SU-DHL-6 (cell line): Measurements from ENCODE around the gene BRD2.

Experiments used
- CTCF ChIP-seq: fragments of 200-600 bp; sonication (generic); IDR thresholded peaks from one replicate; pipeline ENCODE4 v1.5.1; 2017; ENCODE audit warnings: antibody characterized with exemption, mild to moderate bottlenecking, low read length, moderate library complexity; ENCODE audit not compliant: insufficient read depth, poor library complexity, severe bottlenecking
- EZH2phosphoT487 ChIP-seq: fragments of 200-600 bp; sonication (generic), shearing (Covaris generic); conservative IDR thresholded peaks from 2 replicates; pipeline ENCODE4 v1.6.1; 2018; ENCODE audit warnings: mild to moderate bottlenecking, antibody characterized with exemption, low read length, moderate library complexity, mixed read lengths

GRCh38 chr6:32995448-32995847 is 27.1 kb downstream of the BRD2 start:
- TF ChIP-seq CTCF (no peak), EZH2phosphoT487 (no peak)
